Large intestine (tissue), 3 donors: ENCODE measurements around the gene SPDYE2B. TPM values are rescaled to one million over a fixed set of nuclear protein-coding genes. Genes with fewer than 3 reads are reported as not detected.
"Not testable (repeated sequence)": the region's sequence is repeated elsewhere in the genome, so short reads cannot be mapped to it uniquely, and the experiment has no call there.

Experiments
- DNase-seq, 2 donors: peaks; one replicate each; pipeline versions ENCODE4 v3.0.0 to v3.0.0-alpha.2; 2013
- H3K27ac ChIP-seq: one replicate; pipeline ENCODE4 v1.5.1; 2013; ENCODE audit warnings: low read length
- H3K27me3 ChIP-seq: 2 replicates; pipeline ENCODE4 v1.6.1; 2013; ENCODE audit warnings: low read length; ENCODE audit not compliant: control insufficient read depth, insufficient read depth
- H3K36me3 ChIP-seq: 2 replicates; pipeline ENCODE4 v1.6.1; 2013; ENCODE audit warnings: low read length; ENCODE audit not compliant: control insufficient read depth, insufficient read depth
- H3K4me1 ChIP-seq: one replicate; pipeline ENCODE4 v1.6.1; 2013; ENCODE audit warnings: low read length; ENCODE audit not compliant: control insufficient read depth, insufficient read depth
- H3K4me3 ChIP-seq: one replicate; pipeline ENCODE4 v1.5.1; 2013; ENCODE audit warnings: low read length
- H3K9me3 ChIP-seq: one replicate; pipeline ENCODE4 v1.6.1; 2013; ENCODE audit warnings: mild to moderate bottlenecking, low read depth, low read length, moderate library complexity; ENCODE audit not compliant: control insufficient read depth
- WGBS: methylation state at CpG from one replicate; pipeline ENCODE4 v1.1.5; 2013; ENCODE audit warnings: low lambda C conversion rate; ENCODE audit not compliant: insufficient coverage; 5-methylcytosine and 5-hydroxymethylcytosine counted together
- polyA plus RNA-seq: library from polyadenylated mRNA; unstranded; fragments of 120-200 nt; gene quantifications from one replicate; pipeline ENCODE4 v1.2.1, GENCODE V29; 2013

Gene SPDYE2B
- polyA plus RNA-seq, 1 donor = 1.0 TPM

DNA sequence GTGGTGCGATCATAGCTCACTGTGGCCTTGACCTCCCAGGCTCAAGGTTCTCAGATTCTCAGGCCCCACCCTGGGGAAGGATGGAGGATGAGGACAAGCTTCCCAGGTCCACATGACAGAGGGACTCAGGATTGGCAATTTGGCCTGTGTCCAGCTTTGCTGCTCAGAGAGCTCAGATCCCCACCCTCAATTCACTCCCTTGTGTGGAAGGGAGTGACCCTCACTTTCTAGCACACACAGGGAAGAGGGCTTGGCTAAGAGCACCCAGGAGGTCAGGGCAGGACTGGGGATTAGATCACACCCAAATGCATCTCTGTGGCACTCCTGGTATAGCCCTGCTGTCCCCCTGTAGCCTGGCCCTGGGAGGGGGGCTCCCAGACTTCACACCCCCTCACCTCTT is 6.7 kb upstream of the SPDYE2B start:
- not testable (repeated sequence) for DNase-seq, H3K4me3 ChIP-seq, H3K36me3 ChIP-seq, H3K4me1 ChIP-seq, H3K9me3 ChIP-seq, H3K27me3 ChIP-seq, H3K27ac ChIP-seq
- WGBS = no CpG with 5 or more reads among the region's 1 CpG

DNA sequence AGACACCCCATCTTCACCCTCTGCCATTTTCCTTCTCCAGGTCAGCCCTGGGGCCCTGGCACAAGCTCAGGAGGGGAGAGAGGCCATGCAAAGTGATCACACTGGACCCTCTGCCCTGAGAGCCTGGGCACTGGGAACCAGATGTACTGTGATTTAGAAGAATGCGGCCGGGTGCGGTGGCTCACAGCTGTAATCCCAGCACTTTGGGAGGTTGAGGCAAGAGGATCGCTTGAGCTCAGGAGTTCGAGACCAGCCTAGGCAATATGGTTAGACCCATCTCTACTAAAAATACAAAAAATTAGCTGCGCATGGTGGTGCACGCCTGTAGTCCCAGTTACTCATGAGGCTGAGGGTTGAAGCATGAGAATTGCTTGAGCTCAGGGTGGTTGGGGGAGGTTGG is 2.3 kb upstream of the SPDYE2B start:
- not testable (repeated sequence) for H3K27me3 ChIP-seq, H3K36me3 ChIP-seq, H3K4me3 ChIP-seq, H3K27ac ChIP-seq, H3K4me1 ChIP-seq, DNase-seq, H3K9me3 ChIP-seq
- WGBS = no CpG with 5 or more reads among the region's 7 CpGs

- not testable (repeated sequence) for H3K4me1 ChIP-seq, H3K4me3 ChIP-seq, H3K36me3 ChIP-seq, H3K9me3 ChIP-seq, DNase-seq, H3K27me3 ChIP-seq, H3K27ac ChIP-seq
- WGBS = no CpG with 5 or more reads among the region's 11 CpGs
Observed at GRCh38 chr7:102664765-102665164, 14.6 kb downstream of the SPDYE2B start.

DNA sequence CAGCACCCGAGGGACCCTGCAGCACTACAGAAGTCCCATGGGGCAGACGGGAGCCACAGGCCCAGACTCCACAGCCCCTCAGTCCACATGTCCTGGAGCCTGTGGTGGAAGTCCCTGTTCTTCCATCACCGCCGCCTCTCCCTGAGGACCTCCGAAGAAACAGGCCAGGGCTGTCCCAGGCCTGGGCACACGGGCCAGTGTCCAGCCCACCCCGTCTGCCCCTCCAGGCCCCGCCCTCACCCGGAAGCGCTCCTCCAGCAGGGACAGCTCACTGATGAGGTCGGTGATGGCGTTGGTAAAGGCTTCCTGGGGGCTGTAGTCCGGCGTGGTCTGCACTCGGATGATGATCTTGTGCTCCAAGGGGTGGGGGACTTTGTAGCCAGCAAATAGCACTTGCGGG is 16.7 kb downstream of the SPDYE2B start:
- no CpG with 5 or more reads among the region's 16 CpGs for WGBS
- H3K27ac ChIP-seq, H3K4me1 ChIP-seq, H3K27me3 ChIP-seq, H3K36me3 ChIP-seq, H3K9me3 ChIP-seq, DNase-seq, H3K4me3 ChIP-seq: not testable (repeated sequence)

- DNase-seq, H3K27me3 ChIP-seq, H3K4me3 ChIP-seq, H3K9me3 ChIP-seq, H3K4me1 ChIP-seq, H3K27ac ChIP-seq, H3K36me3 ChIP-seq: not testable (repeated sequence)
- no CpG with 5 or more reads among the region's 14 CpGs for WGBS
Observed at GRCh38 chr7:102667523-102667922, 17.4 kb downstream of the SPDYE2B start.

GRCh38 chr7:102671166-102671955 is 21.2 kb downstream of the SPDYE2B start, which contains the start of gene POLR2J2:
TSS of gene POLR2J2 (minus strand) at chr7:102671663. CDS start at chr7:102671601, 62 bp downstream.
- not testable (repeated sequence) for H3K27ac ChIP-seq
- WGBS = no CpG with 5 or more reads among the region's 63 CpGs
- DNase-seq = peak in 1 of 2 donors; percentile 82

DNA sequence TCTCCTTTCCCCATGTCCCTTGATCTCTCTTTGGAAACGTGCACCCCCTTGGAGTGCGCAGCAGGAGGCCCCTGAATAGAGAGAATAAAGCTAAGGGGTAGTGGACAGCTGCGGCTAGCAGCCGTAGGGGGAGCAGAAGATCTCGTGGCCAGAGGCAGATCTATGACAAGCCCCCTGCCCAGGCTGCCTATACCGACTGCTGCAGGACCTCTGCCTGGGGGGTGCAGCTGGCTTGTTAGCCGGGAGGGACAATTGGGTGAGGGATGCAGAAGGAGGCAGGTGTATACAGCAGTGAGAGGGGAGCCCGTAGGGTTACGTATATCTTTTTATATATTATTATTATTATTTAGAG is 21.8 kb downstream of the SPDYE2B start:
- not testable (repeated sequence) for H3K27ac ChIP-seq, DNase-seq, H3K27me3 ChIP-seq, H3K36me3 ChIP-seq, H3K4me1 ChIP-seq, H3K4me3 ChIP-seq, H3K9me3 ChIP-seq
- WGBS = no CpG with 5 or more reads among the region's 9 CpGs

More at GRCh38 chr7:102671166-102671955, 21.2 kb downstream of the SPDYE2B start, which contains the start of gene POLR2J2:
- not testable (repeated sequence) for H3K4me1 ChIP-seq, H3K9me3 ChIP-seq, H3K36me3 ChIP-seq, H3K27me3 ChIP-seq
- peak within 1 kb of the TSS; percentile 40 for H3K4me3 ChIP-seq

DNA sequence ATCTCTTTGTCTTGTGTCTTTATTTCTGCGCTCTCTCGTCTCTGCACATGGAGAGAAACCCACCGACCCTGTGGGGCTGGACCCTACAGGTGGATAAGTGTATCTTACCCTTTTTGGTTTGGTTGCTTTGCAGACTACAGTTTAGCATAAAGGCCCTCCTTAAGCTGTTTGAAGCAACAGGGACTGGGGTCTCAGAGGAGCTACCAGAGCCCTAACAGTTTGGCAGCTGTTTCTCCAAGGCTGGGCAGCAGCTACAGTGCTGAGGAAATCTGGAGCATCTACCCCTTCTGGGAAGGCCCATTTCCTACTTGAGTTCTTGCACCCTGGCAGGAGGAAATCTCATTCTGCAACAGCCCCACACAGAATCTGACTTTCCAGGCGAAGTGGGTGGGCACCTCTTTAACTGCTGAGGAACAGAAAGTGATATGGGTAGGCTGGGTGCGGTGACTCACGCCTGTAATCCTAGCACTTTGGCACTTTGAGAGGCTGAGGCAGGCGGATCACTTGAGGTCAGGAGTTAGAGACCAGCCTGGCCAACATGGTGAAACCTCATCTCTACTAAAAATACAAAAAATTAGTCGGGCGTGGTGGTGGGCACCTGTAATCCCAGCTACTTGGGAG is 23.4 kb downstream of the SPDYE2B start:
- no CpG with 5 or more reads among the region's 9 CpGs for WGBS

GRCh38 chr7:102675545-102675944 is 25.4 kb downstream of the SPDYE2B start:
- not testable (repeated sequence) for DNase-seq, H3K27me3 ChIP-seq, H3K9me3 ChIP-seq, H3K4me3 ChIP-seq, H3K36me3 ChIP-seq, H3K4me1 ChIP-seq, H3K27ac ChIP-seq
- no CpG with 5 or more reads among the region's 2 CpGs for WGBS

More for the DNA sequence above, 23.4 kb downstream of the SPDYE2B start:
- H3K36me3 ChIP-seq, H3K4me3 ChIP-seq, H3K4me1 ChIP-seq, H3K27me3 ChIP-seq, H3K27ac ChIP-seq, H3K9me3 ChIP-seq, DNase-seq: not testable (repeated sequence)

DNA sequence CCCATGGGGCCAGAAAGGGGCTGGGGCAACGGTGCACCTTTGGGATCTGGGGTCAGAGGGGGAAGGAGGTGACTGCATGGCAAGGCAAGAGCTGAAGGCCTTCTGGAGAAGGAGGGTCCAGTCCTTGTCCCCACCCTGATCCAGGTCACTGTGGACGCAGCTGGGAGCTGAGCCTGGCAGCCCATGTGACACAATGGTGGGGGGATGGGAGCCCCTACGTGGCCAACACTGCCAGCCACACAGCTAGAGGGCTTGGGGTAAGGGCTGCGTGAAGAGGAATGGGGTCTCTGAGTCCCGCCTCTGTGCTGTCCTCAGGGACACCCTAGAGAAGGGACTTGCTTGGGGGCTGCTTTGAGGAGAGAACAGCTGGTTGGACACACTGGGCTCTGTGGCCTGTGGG is 30.7 kb downstream of the SPDYE2B start:
- H3K27me3 ChIP-seq, DNase-seq, H3K27ac ChIP-seq, H3K9me3 ChIP-seq, H3K4me3 ChIP-seq, H3K4me1 ChIP-seq, H3K36me3 ChIP-seq: not testable (repeated sequence)
- no CpG with 5 or more reads among the region's 5 CpGs for WGBS

DNA sequence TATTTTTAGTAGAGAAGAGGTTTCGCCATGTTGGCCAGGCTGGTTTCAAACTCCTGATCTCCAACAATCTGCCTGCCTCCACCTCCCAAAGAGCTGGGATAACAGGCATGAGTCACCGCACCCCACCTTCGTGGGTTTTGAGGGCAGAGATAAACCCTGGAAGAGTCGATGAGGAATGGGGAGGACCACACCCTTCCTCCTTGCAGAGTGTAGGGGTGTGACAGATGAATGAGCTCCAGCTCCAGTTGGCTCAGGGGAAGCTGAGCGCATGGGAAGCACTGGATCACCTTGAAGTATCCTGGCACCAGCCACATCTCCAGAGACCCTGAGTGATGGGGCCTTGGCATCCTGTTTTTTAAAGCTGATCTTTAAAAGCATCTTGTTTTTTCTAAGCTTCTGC is 32.4 kb downstream of the SPDYE2B start:
- not testable (repeated sequence) for H3K27ac ChIP-seq, H3K9me3 ChIP-seq, H3K4me3 ChIP-seq, H3K27me3 ChIP-seq, H3K4me1 ChIP-seq, H3K36me3 ChIP-seq, DNase-seq
- WGBS = no CpG with 5 or more reads among the region's 5 CpGs
